ENCODE results near the gene ACTN3.
"Not testable (repeated sequence)": the region's sequence is repeated elsewhere in the genome, so short reads cannot be mapped to it uniquely, and the experiment has no call there.

Gene ACTN3

GRCh38 chr11:66546368-66546965 is at the start of gene ACTN3:
Gene ACTN3 (plus strand): TSS chr11:66546903. CDS start chr11:66546938, 35 bp downstream.
- DNase-seq, result peak; percentile 11

- DNase-seq, result no peak
These were observed 49.5 kb upstream of the ACTN3 start for GRCh38 chr11:66497206-66497605.

GRCh38 chr11:66498506-66498905 is 48.2 kb upstream of the ACTN3 start:
- DNase-seq, result no peak

GRCh38 chr11:66505276-66505816 is 41.4 kb upstream of the ACTN3 start:
- DNase-seq, result no peak

- peak; percentile 33 for DNase-seq
These were observed 37.6 kb upstream of the ACTN3 start for GRCh38 chr11:66509131-66509561.

GRCh38 chr11:66510271-66510989 is 36.3 kb upstream of the ACTN3 start, which contains the start of gene BBS1:
Gene BBS1 (plus strand): TSS chr11:66510635. CDS start chr11:66510660, 25 bp downstream.
- DNase-seq, result peak; percentile 82

- no peak for DNase-seq
These were observed 35.7 kb upstream of the ACTN3 start for GRCh38 chr11:66510990-66511339.

- no peak for DNase-seq
These were observed 23.1 kb upstream of the ACTN3 start for GRCh38 chr11:66523611-66524010.

GRCh38 chr11:66524304-66525040 is 22.2 kb upstream of the ACTN3 start:
- no peak for DNase-seq

GRCh38 chr11:66529069-66529468 is 17.6 kb upstream of the ACTN3 start:
- DNase-seq, result no peak

- DNase-seq, result no peak
These were observed 17.0 kb upstream of the ACTN3 start for GRCh38 chr11:66529655-66530054.

- no peak for DNase-seq
These were observed 15.6 kb upstream of the ACTN3 start for GRCh38 chr11:66530927-66531709.

GRCh38 chr11:66531841-66532240 is 14.9 kb upstream of the ACTN3 start:
- DNase-seq, result no peak

- DNase-seq, result no peak
These were observed 13.9 kb upstream of the ACTN3 start for GRCh38 chr11:66532784-66533183.

- DNase-seq, result no peak
These were observed 7.4 kb upstream of the ACTN3 start for GRCh38 chr11:66539170-66539869.

GRCh38 chr11:66539870-66540213 is 6.9 kb upstream of the ACTN3 start:
- no peak for DNase-seq

- not testable (repeated sequence) for DNase-seq
These were observed 6.1 kb upstream of the ACTN3 start for GRCh38 chr11:66540598-66540997.

GRCh38 chr11:66541892-66542291 is 4.8 kb upstream of the ACTN3 start:
- no peak for DNase-seq

- DNase-seq, result no peak
These were observed 4.3 kb upstream of the ACTN3 start for GRCh38 chr11:66542362-66542761.

- peak; percentile 77 for DNase-seq
These were observed 3.2 kb upstream of the ACTN3 start for GRCh38 chr11:66543263-66544107.

- not testable (repeated sequence) for DNase-seq
These were observed 1.8 kb upstream of the ACTN3 start for GRCh38 chr11:66544952-66545351.
